K562 (cell line): ENCODE results near the gene CITED2. TPM values are rescaled to one million over a fixed set of nuclear protein-coding genes. Genes with fewer than 3 reads are reported as not detected.

Experiments used
- ATAC-seq: fragments of 200-7000 bp; cut with Tn5 transposase; 3 replicates; pipeline ENCODE4 v1.9.1; 2020; ENCODE audit warnings: moderate library complexity
- BruUV-seq: library from RNA; stranded (reverse); fragments of 400-500 nt; replicated peaks from 2 replicates; lab custom pipeline; 2021; lab: Mats Ljungman, UMichigan
- CTCF ChIA-PET: fragments of 300-600 bp; formaldehyde crosslinking; extraction: SDS; loops from one replicate; lab custom pipeline; 2021; ENCODE audit warnings: low intra/inter-chr PET ratio; lab: Yijun Ruan, JAX
- POLR2A ChIA-PET: fragments of 300-600, 350-650 bp; sonication (Branson Sonifier 250); formaldehyde crosslinking; extraction: SDS; loops from one replicate; lab custom pipeline; 2021; ENCODE audit warnings: antibody characterized with exemption, inconsistent platforms; lab: Yijun Ruan, JAX
- DNase-seq, 4 experiments: peaks; one replicate each; pipeline versions ENCODE4 v3.0.0 to v3.0.0-alpha.2; 2011 to 2018; ENCODE audit warnings: low spot score in 3 of 4, mixed read lengths in 3 of 4; ENCODE audit errors: extremely low read depth in 1 of 4
- FAIRE-seq: peaks from 2 replicates; lab custom pipeline; 2011; peaks lifted over from hg19 to GRCh38; lab: Jason Lieb, UNC
- H2AFZ ChIP-seq: 2 replicates; pipeline ENCODE4 v1.6.0; 2011; ENCODE audit warnings: low read depth, low read length, control low read depth, inconsistent platforms
- H3K27ac ChIP-seq: fragments of 200-600 bp; 3 replicates; pipeline ENCODE4 v1.8.0; 2011; ENCODE audit warnings: low read depth, mild to moderate bottlenecking, control low read depth, inconsistent platforms, low read length, moderate library complexity, mixed read lengths; ENCODE audit errors: extremely low read depth
- H3K27me3 ChIP-seq, 2 experiments: fragments of 300-600 bp in 1 of 2; 2 replicates in 1 of 2; 3 replicates in 1 of 2; pipeline versions ENCODE4 v1.6.0 to v1.8.0; 2011; ENCODE audit warnings: inconsistent platforms in 2 of 2, low read length in 2 of 2, mild to moderate bottlenecking in 1 of 2, mixed read lengths in 1 of 2, moderate library complexity in 1 of 2; ENCODE audit not compliant: control insufficient read depth in 2 of 2, insufficient read depth in 2 of 2
- H3K36me3 ChIP-seq: fragments of 300-600 bp; 3 replicates; pipeline ENCODE4 v1.8.0; 2011; ENCODE audit warnings: mild to moderate bottlenecking, low read length, inconsistent platforms; ENCODE audit not compliant: control insufficient read depth, insufficient read depth
- H3K4me1 ChIP-seq, 2 experiments: fragments of 200-600 bp in 1 of 2; replicated peaks in 1 of 2; 2 replicates in 1 of 2; 3 replicates in 1 of 2; pipeline versions ENCODE4 v1.5.1 to v1.8.0; 2011; ENCODE audit warnings: inconsistent platforms in 2 of 2, low read length in 2 of 2, mild to moderate bottlenecking in 1 of 2, mixed read lengths in 1 of 2, moderate library complexity in 1 of 2; ENCODE audit not compliant: control insufficient read depth in 2 of 2, insufficient read depth in 2 of 2
- H3K4me2 ChIP-seq: 2 replicates; pipeline ENCODE4 v1.6.1; 2011; ENCODE audit warnings: low read length, control low read depth, inconsistent platforms, mixed read lengths; ENCODE audit not compliant: insufficient read depth
- H3K4me3 ChIP-seq: fragments of 200-600 bp; sonication (generic), shearing (Covaris generic); 2 replicates; pipeline ENCODE4 v1.5.1; 2016; ENCODE audit warnings: control low read depth, inconsistent platforms
- H3K79me2 ChIP-seq: fragments of 200-600 bp; 3 replicates; pipeline ENCODE4 v1.8.0; 2011; ENCODE audit warnings: low read length, inconsistent platforms; ENCODE audit not compliant: control insufficient read depth, insufficient read depth
- H3K9ac ChIP-seq, 2 experiments: 2 replicates each; pipeline versions ENCODE4 v1.6.0 to v1.6.1; 2011; ENCODE audit warnings: low read depth in 2 of 2, low read length in 2 of 2, control low read depth in 1 of 2, inconsistent platforms in 1 of 2, mild to moderate bottlenecking in 1 of 2, mixed read lengths in 1 of 2; ENCODE audit not compliant: insufficient read depth in 1 of 2
- H3K9me1 ChIP-seq: one replicate; pipeline ENCODE4 v1.6.0; 2011; ENCODE audit warnings: inconsistent platforms, mild to moderate bottlenecking, low read length, moderate library complexity; ENCODE audit not compliant: control insufficient read depth, insufficient read depth
- H3K9me3 ChIP-seq: replicated peaks from 2 replicates; pipeline ENCODE4 v1.5.1; 2011; ENCODE audit warnings: low read depth, low read length, inconsistent platforms; ENCODE audit not compliant: control insufficient read depth, insufficient read depth
- H4K20me1 ChIP-seq: replicated peaks from 2 replicates; pipeline ENCODE4 v1.6.1; 2011; ENCODE audit warnings: low read length, inconsistent platforms, mixed read lengths; ENCODE audit not compliant: control insufficient read depth, insufficient read depth
- AFF1 ChIP-seq, 2 experiments: fragments of 450-650 bp; IDR thresholded peaks; 2 replicates each; pipeline ENCODE4 v1.6.1; 2018; ENCODE audit warnings: mild to moderate bottlenecking in 2 of 2, low read depth in 1 of 2; ENCODE audit not compliant: partially characterized antibody in 2 of 2
- DLX4 ChIP-seq: fragments of 250-450 bp; sonication (Bioruptor Pico); IDR thresholded peaks from 2 replicates; pipeline ENCODE4 v1.6.1; 2021; ENCODE audit warnings: mild to moderate bottlenecking
- LARP7 ChIP-seq: fragments of 450-650 bp; IDR thresholded peaks from 2 replicates; pipeline ENCODE4 v1.6.1; 2016
- NR2C1 ChIP-seq, 2 experiments: fragments of 450-650 bp; IDR thresholded peaks; 2 replicates each; pipeline ENCODE4 v1.6.1; 2017; ENCODE audit warnings: mild to moderate bottlenecking in 2 of 2, antibody characterized with exemption in 1 of 2, inconsistent platforms in 1 of 2, missing compliant biosample characterization in 1 of 2, missing genetic modification characterization in 1 of 2
- OTX1 ChIP-seq: fragments of 450-650 bp; formaldehyde crosslinking; IDR thresholded peaks from 2 replicates; pipeline ENCODE4 v1.4.0; 2022; ENCODE audit warnings: mild to moderate bottlenecking
- PRDM10 ChIP-seq: fragments of 450-650 bp; IDR thresholded peaks from 2 replicates; pipeline ENCODE4 v1.6.1; 2018; ENCODE audit not compliant: partially characterized antibody
- SMARCB1 ChIP-seq: IDR thresholded peaks from 2 replicates; pipeline ENCODE4 v1.6.1; 2011; ENCODE audit warnings: improper control_type of control experiment, low read depth; ENCODE audit not compliant: insufficient read length
- TRIM24 ChIP-seq, 2 experiments: fragments of 450-650 bp; IDR thresholded peaks; 2 replicates each; pipeline ENCODE4 v1.6.1; 2016
- ZFP91 ChIP-seq: sonication (generic); formaldehyde crosslinking; IDR thresholded peaks from 2 replicates; pipeline ENCODE4 v1.8.0; 2022; ENCODE audit warnings: mild to moderate bottlenecking, missing genetic modification reagents
- ZNF143 ChIP-seq: sonication (generic); formaldehyde crosslinking; IDR thresholded peaks from 2 replicates; pipeline ENCODE4 v1.9.0; 2022; ENCODE audit warnings: mild to moderate bottlenecking, missing genetic modification reagents
- ZNF695 ChIP-seq: fragments of 450-650 bp; formaldehyde crosslinking; IDR thresholded peaks from 2 replicates; pipeline ENCODE4 v1.4.0; 2020; ENCODE audit warnings: mild to moderate bottlenecking, moderate library complexity
- WGBS: fragments of 100-300 bp; shearing (Covaris generic); methylation state at CpG from one replicate; pipeline ENCODE4 v1.1.6; 2016; ENCODE audit warnings: low coverage, mixed read lengths; ENCODE audit not compliant: insufficient coverage; ENCODE audit errors: missing lambda C conversion rate; 5-methylcytosine and 5-hydroxymethylcytosine counted together
- in situ Hi-C: fragments of 300-500 bp; cut with MboI; formaldehyde crosslinking; loops from 4 replicates; pipeline ENCODE4 v1.15.0; 2018; ENCODE audit warnings: inconsistent platforms, mixed read lengths
- intact Hi-C: fragments of 100-400 bp; cut with micrococcal nuclease; formaldehyde crosslinking; loops from 2 replicates; pipeline ENCODE4 v1.14.2; 2022
- polyA plus RNA-seq, 8 experiments: library from polyadenylated mRNA; depleted of rRNA in 4 of 8; stranded (reverse) in 5 of 8; unstranded in 3 of 8; fragments of >200 nt; fragmentation: Nextera tagmentation in 2 of 8; fragmentation: Illumina TruSeq in 1 of 8; extraction: Ambion mirVana in 2 of 8; extraction: Trizol in 1 of 8; gene quantifications; 2 replicates each; pipeline versions ENCODE4 v1.2.1 to v1.2.3, GENCODE V29; 2011 to 2014; ENCODE audit warnings: inconsistent platforms in 1 of 8, missing spikeins in 1 of 8
- total RNA-seq, 7 experiments: library from RNA; depleted of rRNA in 6 of 7; stranded (reverse); fragments of >200 nt in 6 of 7; fragmentation: Illumina TruSeq in 2 of 7; extraction: Trizol in 2 of 7; gene quantifications; 2 replicates each; pipeline versions ENCODE4 v1.2.1 to v1.2.3, GENCODE V29; 2011 to 2021; ENCODE audit warnings: low replicate concordance in 1 of 7

Gene CITED2
- total and polyA plus RNA-seq, 9 of the 15 experiments (the other 6 are each of a cell fraction or from before 2014, with no cell fraction given), result 0.21 to 86.1 (median 17.5) TPM

- Histone ChIP-seq H3K9me1 (no peaks in the 10 kb centered on the region), H3K27ac (no peak overlapping the region), H3K36me3 (no peaks in the 10 kb centered on the region), H3K4me3 (no peak overlapping the region), H4K20me1 (no peaks in the 10 kb centered on the region), H3K4me2 (no peak overlapping the region; the same call in 1 of the 2 replicates), H3K27me3 (no peaks in the 10 kb centered on the region), H3K9ac (no peak overlapping the region), H2AFZ (peak overlapping the region; percentile 37), H3K79me2 (no peaks in the 10 kb centered on the region), H3K4me1 (peaks cover 2 to 9% of the 10 kb centered on the region in 2 experiments; a peak in 3 of 5 replicates), H3K9me3 (no peaks in the 10 kb centered on the region)
- intact Hi-C loops (no loop called here), in situ Hi-C loops (no loop called here)
- no TSS peak for BruUV-seq
- ChIA-PET POLR2A (interaction anchor here (2.1 kb wide), 1 partner anchor 16 kb away, joined by 5 read pairs; no protein-coding TSS in a partner anchor), CTCF (no interaction called here)
- ATAC-seq, result peak; percentile 63
- WGBS, result 20% methylated on average over 1 of the region's 1 CpG
- peak; percentile 73 for FAIRE-seq
- no peak for DNase-seq
- TF ChIP-seq ZNF143 (no peak), ZNF695 (no peak), TRIM24 (IDR thresholded peaks at IDR 0.05) (peak in 1 of 2 experiments; percentile 51; a peak in 2 of 4 replicates), ZFP91 (CRISPR knock-in tag) (no peak), DLX4 (no peak), PRDM10 (peak; percentile 58), AFF1 (IDR thresholded peaks at IDR 0.05; ENCODE audit: low read depth in 1 of 2, partially characterized antibody in 2 of 2) (peak in 1 of 2 experiments; percentile 26), LARP7 (0 out of 2 replicates have a peak, but pooled peaks have one; percentile 16), SMARCB1 (peak; percentile 66), OTX1 (CRISPR knock-in tag) (0 out of 2 replicates have a peak, but pooled peaks have one; percentile 25), NR2C1 (IDR thresholded peaks at IDR 0.05) (peak; percentile 54; the same call in 1 of the 2 replicates), NR2C1 (tag; IDR thresholded peaks at IDR 0.05) (peak; percentile 49; the same call in 1 of the 2 replicates)
Measured at GRCh38 chr6:139394027-139394649, 19.7 kb upstream of the CITED2 start.
